Effector memory CD8-positive, alpha-beta T cell (primary cell): ENCODE data around the gene SLC26A3.

ENCODE experiments used
- ATAC-seq: fragments of 150-1000 bp; cut with Tn5 transposase; replicated peaks from 2 replicates; pipeline ENCODE4 v1.10.0; 2021; ENCODE audit warnings: mild to moderate bottlenecking, moderate library complexity
- DNase-seq, 3 experiments: peaks; one replicate each; pipeline ENCODE4 v3.0.0; 2021
- H3K27ac Mint-ChIP-seq, 2 donors: one replicate each; pipeline ENCODE4 v1.8.0; 2022; ENCODE audit warnings: mild to moderate bottlenecking in 2 of 2, mixed read lengths in 2 of 2, moderate library complexity in 2 of 2
- H3K27me3 Mint-ChIP-seq, 2 donors: one replicate each; pipeline ENCODE4 v1.8.0; 2022; ENCODE audit warnings: mixed read lengths in 2 of 2
- H3K36me3 Mint-ChIP-seq: one replicate; pipeline ENCODE4 v1.8.0; 2022; ENCODE audit warnings: mild to moderate bottlenecking, moderate library complexity, mixed read lengths; ENCODE audit not compliant: insufficient read depth
- H3K4me1 Mint-ChIP-seq, 2 donors: one replicate each; pipeline ENCODE4 v1.8.0; 2022; ENCODE audit warnings: low read depth in 2 of 2, mixed read lengths in 2 of 2
- H3K4me3 Mint-ChIP-seq, 2 donors: one replicate each; pipeline ENCODE4 v1.8.0; 2022; ENCODE audit warnings: mild to moderate bottlenecking in 2 of 2, mixed read lengths in 2 of 2, moderate library complexity in 2 of 2
- H3K9me3 Mint-ChIP-seq, 2 donors: one replicate each; pipeline ENCODE4 v1.8.0; 2022; ENCODE audit warnings: mixed read lengths in 2 of 2

Gene SLC26A3

DNA sequence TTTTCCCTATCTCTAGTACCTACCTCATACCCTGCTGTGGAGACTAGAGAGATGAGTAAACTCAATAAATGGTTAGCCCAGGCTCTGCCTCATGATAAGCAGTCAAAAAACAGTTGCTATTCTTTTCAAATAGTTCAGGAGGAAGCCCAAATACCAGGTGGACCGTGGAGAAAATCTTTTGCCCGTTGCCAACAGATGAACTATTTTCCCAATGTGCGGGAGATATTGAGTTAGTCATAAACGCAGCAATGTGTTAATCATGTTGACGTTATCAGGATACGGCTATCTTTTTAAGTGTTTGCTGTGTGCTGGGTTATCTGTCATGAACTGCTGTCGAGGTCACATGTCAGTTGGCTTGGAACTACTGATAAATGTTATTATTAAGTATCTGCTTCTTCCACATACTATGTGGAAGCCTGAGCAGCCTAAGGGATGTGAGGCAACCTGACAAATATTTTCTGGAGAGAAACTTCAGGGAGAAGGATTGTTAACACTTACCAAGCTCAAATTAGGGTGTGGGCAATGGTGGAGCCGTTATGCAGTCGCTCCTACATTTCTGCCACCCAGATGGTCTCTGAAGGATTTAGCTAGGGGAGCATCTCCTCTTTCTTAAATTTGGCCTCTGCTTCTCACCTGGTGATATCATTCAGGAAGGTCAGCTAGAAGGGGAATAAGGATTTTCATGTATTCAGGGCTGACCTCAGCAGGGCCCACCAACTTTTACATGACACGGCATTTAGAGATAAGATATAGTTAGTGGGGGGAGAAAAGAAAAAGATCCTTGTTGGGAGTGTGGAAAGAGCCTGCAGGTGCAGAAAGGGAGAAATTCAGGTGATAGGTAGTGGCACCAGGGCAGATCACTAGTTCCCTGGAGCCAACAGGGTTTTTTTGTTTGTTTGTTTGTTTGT is 33.5 kb upstream of the SLC26A3 start:
- DNase-seq = no peak
- H3K27ac Mint-ChIP-seq = no peak overlapping the region
- peaks cover 2 to 5% of the 10 kb centered on the region in 2 donors for H3K9me3 Mint-ChIP-seq
- ATAC-seq = no peak
- peaks cover 19 to 28% of the 10 kb centered on the region in 2 donors for H3K27me3 Mint-ChIP-seq
- no peaks in the 10 kb centered on the region for H3K4me1 Mint-ChIP-seq
- H3K36me3 Mint-ChIP-seq = no peaks in the 10 kb centered on the region
- H3K4me3 Mint-ChIP-seq = no peak overlapping the region

DNA sequence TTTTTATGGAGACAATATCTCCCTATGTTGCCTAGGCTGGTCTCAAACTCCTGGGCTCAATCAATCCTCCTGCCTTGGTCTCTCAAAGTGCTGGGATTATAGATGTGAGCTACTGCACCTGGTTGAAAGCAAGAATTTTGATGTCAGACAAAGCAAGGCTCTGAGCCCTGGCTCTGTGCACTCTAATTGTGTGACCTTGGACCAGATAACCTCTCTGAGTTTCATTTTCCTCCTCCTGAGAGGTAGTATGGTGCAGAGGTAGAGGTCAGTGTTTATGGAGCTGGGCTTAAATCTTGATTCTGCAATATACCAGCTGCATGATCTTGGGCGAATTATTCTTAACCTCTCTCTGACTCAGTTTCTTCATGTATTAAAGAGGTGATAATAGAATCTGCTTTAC is 31.4 kb upstream of the SLC26A3 start:
- Mint-ChIP-seq H3K27me3 (peaks cover 13 to 37% of the 10 kb centered on the region in 2 donors), H3K4me1 (no peaks in the 10 kb centered on the region), H3K36me3 (no peaks in the 10 kb centered on the region), H3K27ac (no peak overlapping the region), H3K9me3 (peaks cover 0 to 6% of the 10 kb centered on the region in 2 donors), H3K4me3 (no peak overlapping the region)
- DNase-seq (no peak), ATAC-seq (no peak)

DNA sequence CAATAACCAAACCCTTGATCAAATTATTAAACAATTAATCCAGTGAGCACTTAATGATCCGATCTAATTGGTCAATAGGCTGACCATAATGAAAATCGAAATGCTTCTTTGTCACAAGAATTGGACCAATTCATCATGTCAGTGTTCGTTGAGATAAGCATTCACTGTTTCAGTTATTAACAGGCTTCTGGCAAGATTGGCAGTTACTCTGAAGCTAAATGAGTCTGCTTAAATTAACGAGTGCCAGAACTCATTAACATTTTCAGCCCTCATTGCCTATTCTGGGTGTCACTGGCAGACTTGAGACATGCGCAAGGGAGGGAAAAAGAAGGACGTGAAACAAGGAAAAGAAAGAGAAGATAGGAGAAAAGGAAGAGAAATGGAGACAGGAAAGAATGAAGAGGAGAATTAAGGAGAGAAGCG is 30.7 kb upstream of the SLC26A3 start:
- Mint-ChIP-seq H3K36me3 (no peaks in the 10 kb centered on the region), H3K4me3 (no peak overlapping the region), H3K27ac (no peak overlapping the region), H3K4me1 (no peaks in the 10 kb centered on the region), H3K9me3 (peaks cover 0 to 6% of the 10 kb centered on the region in 2 donors), H3K27me3 (peaks cover 9 to 33% of the 10 kb centered on the region in 2 donors)
- no peak for DNase-seq
- no peak for ATAC-seq

DNA sequence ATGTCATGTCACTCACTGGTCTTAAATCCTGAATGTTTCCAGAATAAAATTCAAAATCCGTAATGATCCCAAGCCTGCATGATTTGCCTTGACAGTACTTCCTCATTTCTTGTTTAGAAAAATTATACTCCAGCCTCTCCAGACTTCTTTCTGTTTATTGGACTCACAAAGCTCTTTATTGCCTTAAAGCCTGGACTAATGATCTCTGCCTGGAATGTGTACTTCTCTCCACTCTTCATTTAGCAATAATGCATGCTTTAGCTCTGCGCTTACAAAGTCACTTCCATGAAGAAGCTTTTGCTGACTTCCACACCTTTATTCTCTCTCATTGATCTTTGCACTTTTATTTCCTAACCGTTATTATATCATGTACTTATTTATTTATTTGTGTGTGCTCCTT is 27.4 kb upstream of the SLC26A3 start:
- no peak overlapping the region for H3K27ac Mint-ChIP-seq
- peaks cover 0 to 25% of the 10 kb centered on the region in 2 donors for H3K27me3 Mint-ChIP-seq
- H3K36me3 Mint-ChIP-seq = no peaks in the 10 kb centered on the region
- DNase-seq (no peak), ATAC-seq (no peak)
- H3K9me3 Mint-ChIP-seq = peaks cover 0 to 6% of the 10 kb centered on the region in 2 donors
- no peak overlapping the region for H3K4me3 Mint-ChIP-seq
- no peaks in the 10 kb centered on the region for H3K4me1 Mint-ChIP-seq

DNA sequence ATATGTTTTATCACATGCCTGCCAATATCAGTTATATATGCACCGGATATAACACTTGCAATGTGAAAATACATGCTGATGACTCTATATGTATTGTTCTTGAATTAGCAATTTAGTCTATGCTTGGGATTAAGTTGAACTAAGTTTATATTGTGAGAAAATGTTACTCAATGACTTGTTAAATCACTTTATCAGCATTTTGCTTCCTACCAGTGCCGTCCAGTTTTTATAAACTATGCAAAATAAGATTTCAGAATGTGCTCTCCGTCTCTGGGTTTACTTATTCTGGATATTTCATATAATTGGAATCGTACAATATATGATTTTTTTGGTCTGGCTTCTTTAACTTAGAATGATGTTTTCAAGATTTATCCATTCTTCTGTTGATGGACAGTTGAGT is 25.5 kb upstream of the SLC26A3 start:
- Mint-ChIP-seq H3K27me3 (peaks cover 0 to 20% of the 10 kb centered on the region in 2 donors), H3K27ac (no peak overlapping the region), H3K4me1 (no peaks in the 10 kb centered on the region), H3K9me3 (peaks cover 0 to 6% of the 10 kb centered on the region in 2 donors), H3K4me3 (no peak overlapping the region), H3K36me3 (peaks cover 3% of the 10 kb centered on the region)
- ATAC-seq = no peak
- DNase-seq = no peak

DNA sequence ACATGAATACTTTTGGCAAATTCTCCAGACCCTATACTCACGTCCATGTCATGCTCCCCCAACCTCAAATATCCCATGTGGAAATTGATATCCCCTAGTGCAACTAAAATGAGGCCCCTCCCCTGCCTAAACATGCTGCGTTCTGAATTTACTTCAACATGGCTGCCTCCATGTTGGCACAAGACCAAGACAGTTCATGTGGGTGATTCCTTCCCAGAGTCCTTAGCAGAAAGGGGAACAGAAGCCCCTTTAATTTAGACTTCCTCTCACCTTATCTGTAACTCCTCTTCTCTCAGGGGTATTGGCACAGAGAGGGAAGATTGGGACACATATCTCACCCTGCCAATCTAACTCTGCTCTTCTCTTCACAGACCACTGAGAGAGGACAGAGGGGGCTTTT is 24.5 kb upstream of the SLC26A3 start:
- peak overlapping the region in 1 of 2 donors; percentile 8 for H3K27ac Mint-ChIP-seq
- H3K4me3 Mint-ChIP-seq = no peak overlapping the region
- DNase-seq (no peak), ATAC-seq (no peak)
- no peaks in the 10 kb centered on the region for H3K4me1 Mint-ChIP-seq
- peaks cover 0 to 6% of the 10 kb centered on the region in 2 donors for H3K9me3 Mint-ChIP-seq
- peaks cover 0 to 19% of the 10 kb centered on the region in 2 donors for H3K27me3 Mint-ChIP-seq
- H3K36me3 Mint-ChIP-seq = peaks cover 3% of the 10 kb centered on the region

DNA sequence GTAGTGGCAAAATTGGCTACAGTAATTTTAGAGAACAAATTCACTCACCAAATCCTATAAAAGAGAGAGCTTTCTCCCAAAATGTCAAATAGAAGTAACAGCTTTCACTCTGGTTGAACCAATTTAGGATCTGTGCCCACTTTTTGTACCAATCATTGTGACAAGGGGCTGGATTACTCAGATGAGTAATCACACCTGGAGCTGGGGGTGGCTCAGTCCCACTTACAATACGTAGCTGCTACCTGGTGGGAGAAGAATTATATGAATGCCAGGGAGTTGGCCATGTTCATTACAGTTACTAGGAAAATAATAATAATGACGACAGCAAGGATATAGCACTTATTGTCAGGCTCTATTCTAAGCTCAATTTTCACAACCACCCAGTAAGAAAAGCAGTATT is 23.4 kb upstream of the SLC26A3 start:
- DNase-seq = no peak
- ATAC-seq = no peak
- no peaks in the 10 kb centered on the region for H3K4me1 Mint-ChIP-seq
- peaks cover 0 to 1% of the 10 kb centered on the region in 2 donors for H3K9me3 Mint-ChIP-seq
- H3K36me3 Mint-ChIP-seq = peaks cover 3% of the 10 kb centered on the region
- no peak overlapping the region for H3K27ac Mint-ChIP-seq
- H3K27me3 Mint-ChIP-seq = peaks cover 0 to 16% of the 10 kb centered on the region in 2 donors
- no peak overlapping the region for H3K4me3 Mint-ChIP-seq

DNA sequence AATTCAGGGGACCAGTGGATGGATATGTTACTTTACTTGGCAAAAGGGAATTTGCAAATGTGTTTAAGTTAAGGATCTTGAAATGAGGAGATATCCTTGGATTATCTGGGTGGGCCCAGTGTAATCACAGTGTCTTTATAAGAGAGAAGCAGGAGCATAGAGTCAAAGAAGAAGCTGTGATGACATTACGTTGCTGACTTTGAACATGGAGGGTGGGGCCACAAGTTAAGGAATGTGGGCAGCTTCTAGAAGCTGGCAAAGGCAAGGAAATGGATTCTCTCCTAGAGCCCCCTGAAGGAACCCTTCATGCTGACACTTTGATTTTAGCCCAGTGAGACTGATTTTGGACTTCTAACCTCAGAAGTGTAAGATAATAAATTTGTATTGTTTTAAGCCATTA is 21.8 kb upstream of the SLC26A3 start:
- Mint-ChIP-seq H3K27ac (peak overlapping the region in 1 of 2 donors; percentile 9), H3K4me3 (no peak overlapping the region), H3K4me1 (no peaks in the 10 kb centered on the region), H3K36me3 (peaks cover 3% of the 10 kb centered on the region), H3K27me3 (peaks cover 0 to under 1% of the 10 kb centered on the region in 2 donors), H3K9me3 (no peaks in the 10 kb centered on the region)
- DNase-seq (no peak), ATAC-seq (no peak)

DNA sequence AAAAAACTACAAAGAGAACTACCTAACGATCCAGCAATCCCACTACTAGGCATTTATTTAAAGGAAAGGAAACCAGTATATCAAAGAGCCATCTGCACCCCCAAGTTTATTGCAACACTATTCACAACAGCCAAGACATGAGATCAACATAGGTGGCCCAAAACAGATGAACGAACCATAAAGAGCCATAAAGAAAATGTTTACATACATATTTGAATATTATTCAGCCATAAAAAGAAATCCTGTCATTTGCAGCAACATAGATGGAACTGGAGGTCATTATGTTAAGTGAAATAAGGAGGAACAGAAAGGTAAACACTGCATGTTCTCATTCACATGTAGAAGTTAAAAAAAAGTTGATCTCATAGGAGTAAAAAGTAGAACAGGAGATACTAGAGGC is 15.6 kb upstream of the SLC26A3 start:
- no peak for DNase-seq
- Mint-ChIP-seq H3K27me3 (no peaks in the 10 kb centered on the region), H3K4me1 (peaks cover 0 to 2% of the 10 kb centered on the region in 2 donors), H3K36me3 (no peaks in the 10 kb centered on the region), H3K27ac (no peak overlapping the region), H3K4me3 (no peak overlapping the region), H3K9me3 (no peaks in the 10 kb centered on the region)
- no peak for ATAC-seq

DNA sequence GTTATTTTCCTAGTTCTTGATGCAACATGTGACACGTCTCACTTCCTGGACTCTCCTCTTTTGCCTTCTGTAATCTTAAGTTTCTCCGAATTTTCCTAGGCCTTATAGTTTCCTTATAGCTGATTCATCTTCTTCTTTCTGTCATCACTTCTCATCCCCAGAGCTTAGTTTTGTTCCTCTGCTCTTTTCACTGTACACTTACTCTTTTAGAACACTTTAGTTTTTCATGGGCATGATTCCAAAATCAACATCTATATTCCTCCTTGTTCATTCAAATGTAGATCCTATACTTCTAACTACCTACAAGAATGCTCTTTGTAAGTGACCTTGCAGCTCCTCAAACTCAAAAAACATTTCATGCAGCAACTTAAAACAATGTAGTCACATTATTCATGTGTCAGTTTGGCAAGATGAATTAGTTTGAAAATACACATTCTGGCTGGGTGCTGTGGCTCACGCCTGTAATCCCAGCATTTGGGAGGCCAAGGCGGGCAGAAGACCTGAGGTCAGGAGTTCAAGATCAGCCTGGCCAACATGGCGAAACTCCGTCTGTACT is 13.1 kb upstream of the SLC26A3 start:
- ATAC-seq (no peak), DNase-seq (no peak)
- Mint-ChIP-seq H3K27ac (no peak overlapping the region), H3K9me3 (no peaks in the 10 kb centered on the region), H3K36me3 (no peaks in the 10 kb centered on the region), H3K4me3 (no peak overlapping the region), H3K27me3 (no peaks in the 10 kb centered on the region), H3K4me1 (peaks cover 0 to 2% of the 10 kb centered on the region in 2 donors)

DNA sequence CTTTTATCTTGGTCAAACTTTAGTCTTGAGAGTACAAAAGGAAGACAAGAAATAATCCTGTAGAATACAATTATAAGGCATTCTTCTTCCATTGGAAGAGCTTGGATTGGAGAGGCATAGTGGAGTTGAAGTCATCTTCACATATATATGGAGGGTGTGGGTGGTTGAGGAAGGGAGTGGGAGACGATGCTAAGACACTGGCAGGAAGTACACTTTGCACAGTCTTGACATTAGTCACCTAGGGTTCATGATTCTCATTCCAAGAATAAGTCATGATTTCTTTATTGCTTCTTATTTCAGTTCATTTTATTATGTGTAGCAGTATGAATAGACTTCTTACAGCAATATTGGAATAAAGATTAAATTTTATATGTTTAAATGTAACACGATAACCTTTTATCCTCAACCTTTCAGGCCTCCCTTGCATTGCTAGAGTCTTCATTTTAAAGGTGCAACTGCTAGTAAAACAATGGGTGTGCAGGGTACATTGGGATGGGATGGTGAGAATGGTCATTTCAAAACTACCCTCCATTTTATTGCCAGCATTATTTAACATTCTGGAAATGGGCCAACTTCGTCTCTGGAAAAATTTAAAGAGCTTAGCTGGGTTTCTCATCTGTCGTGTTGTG is 12.3 kb upstream of the SLC26A3 start:
- Mint-ChIP-seq H3K27me3 (no peaks in the 10 kb centered on the region), H3K4me3 (no peak overlapping the region), H3K4me1 (peaks cover 0 to 2% of the 10 kb centered on the region in 2 donors), H3K27ac (no peak overlapping the region), H3K36me3 (no peaks in the 10 kb centered on the region), H3K9me3 (no peaks in the 10 kb centered on the region)
- DNase-seq (no peak), ATAC-seq (no peak)

DNA sequence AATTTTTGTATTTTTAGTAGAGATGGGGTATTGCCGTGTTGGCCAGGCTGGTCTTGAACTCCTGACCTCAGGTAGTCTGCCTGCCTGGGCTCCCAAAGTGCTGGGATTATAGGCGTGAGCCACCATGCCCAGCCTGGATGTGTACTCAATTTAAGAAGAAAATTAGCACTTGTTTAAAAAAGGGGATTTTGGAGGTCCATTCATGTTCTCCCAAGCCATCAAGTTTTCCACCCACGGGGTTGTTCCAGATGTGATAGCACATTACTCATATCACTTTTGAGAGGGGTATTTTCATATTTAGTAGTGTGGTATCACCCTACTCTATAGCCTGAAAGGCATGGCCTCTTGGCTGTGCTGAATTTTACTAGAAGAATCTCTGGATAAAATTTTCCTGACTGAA is 10.5 kb upstream of the SLC26A3 start:
- DNase-seq = no peak
- no peaks in the 10 kb centered on the region for H3K27me3 Mint-ChIP-seq
- H3K27ac Mint-ChIP-seq = no peak overlapping the region
- H3K36me3 Mint-ChIP-seq = no peaks in the 10 kb centered on the region
- H3K4me1 Mint-ChIP-seq = peaks cover 0 to 2% of the 10 kb centered on the region in 2 donors
- ATAC-seq = no peak
- H3K9me3 Mint-ChIP-seq = no peaks in the 10 kb centered on the region
- H3K4me3 Mint-ChIP-seq = no peak overlapping the region

DNA sequence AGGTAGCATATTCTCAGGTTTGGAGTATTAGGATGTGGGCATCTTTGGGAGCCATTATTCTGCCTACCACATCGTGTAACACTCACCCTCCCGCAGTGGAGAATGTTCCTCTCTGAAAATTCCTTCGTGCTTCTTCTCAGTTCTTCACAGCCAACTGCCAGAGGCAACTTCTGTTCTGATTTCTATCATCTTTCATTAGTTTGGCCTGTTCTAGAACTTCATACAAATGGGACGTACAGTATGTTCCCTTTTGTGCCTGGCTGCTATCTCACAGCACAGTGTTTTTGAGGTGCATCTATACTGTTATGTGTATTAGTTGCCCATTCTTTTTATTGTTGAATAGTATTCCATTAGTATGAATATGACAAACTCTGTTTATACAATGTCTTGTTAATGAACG is 8.9 kb upstream of the SLC26A3 start:
- ATAC-seq = no peak
- peaks cover 0 to 2% of the 10 kb centered on the region in 2 donors for H3K4me1 Mint-ChIP-seq
- H3K27ac Mint-ChIP-seq = no peak overlapping the region
- no peaks in the 10 kb centered on the region for H3K9me3 Mint-ChIP-seq
- no peak for DNase-seq
- H3K36me3 Mint-ChIP-seq = no peaks in the 10 kb centered on the region
- no peaks in the 10 kb centered on the region for H3K27me3 Mint-ChIP-seq
- no peak overlapping the region for H3K4me3 Mint-ChIP-seq

DNA sequence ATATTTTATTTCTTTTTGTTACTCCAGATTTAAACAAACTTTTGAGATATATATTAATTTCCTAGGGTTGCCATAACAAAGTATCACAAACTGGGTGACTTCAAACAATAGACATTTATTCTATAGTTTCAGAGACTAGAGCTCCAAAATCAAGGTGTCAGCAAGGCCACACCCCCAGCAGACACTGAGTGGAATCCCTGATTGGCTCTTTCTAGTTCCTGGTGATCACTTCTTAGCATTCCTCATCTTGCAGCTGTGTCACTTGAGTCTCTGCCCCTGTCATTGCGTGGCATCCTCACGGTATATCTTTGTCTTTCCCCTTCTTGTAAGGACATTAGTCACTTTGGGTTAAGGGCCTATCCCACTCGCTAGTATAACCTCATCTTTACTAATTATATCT is 7.6 kb upstream of the SLC26A3 start:
- Mint-ChIP-seq H3K27me3 (no peaks in the 10 kb centered on the region), H3K4me3 (no peak overlapping the region), H3K9me3 (no peaks in the 10 kb centered on the region), H3K4me1 (no peaks in the 10 kb centered on the region), H3K36me3 (no peaks in the 10 kb centered on the region), H3K27ac (no peak overlapping the region)
- DNase-seq (no peak), ATAC-seq (no peak)
